ENCODE data around the gene HTT-AS.

Gene HTT-AS

GRCh38 chr4:3069661-3070199 lies 4.6 kb downstream of the HTT-AS start:
- no peak for TF ChIP-seq CTCF (IDR thresholded peaks at IDR 0.05; ENCODE audit: control insufficient read depth, extremely low read depth, insufficient read depth)
- no peak overlapping the region for H3K4me3 ChIP-seq (ENCODE audit: low read depth, low read length)
- no peak for DNase-seq (ENCODE audit: low read depth)

GRCh38 chr4:3067473-3068001 lies 6.8 kb downstream of the HTT-AS start:
- TF ChIP-seq CTCF (IDR thresholded peaks at IDR 0.05; ENCODE audit: control insufficient read depth, extremely low read depth, insufficient read depth): no peak
- no peak overlapping the region for H3K4me3 ChIP-seq (ENCODE audit: low read depth, low read length)

GRCh38 chr4:3066836-3067400 lies 7.4 kb downstream of the HTT-AS start:
- no peak for TF ChIP-seq CTCF (IDR thresholded peaks at IDR 0.05; ENCODE audit: control insufficient read depth, extremely low read depth, insufficient read depth)
- DNase-seq (ENCODE audit: low read depth): no peak
- H3K4me3 ChIP-seq (ENCODE audit: low read depth, low read length): no peak overlapping the region

More at GRCh38 chr4:3067473-3068001, 6.8 kb downstream of the HTT-AS start:
- no peak for DNase-seq (ENCODE audit: low read depth)

- TF ChIP-seq CTCF (IDR thresholded peaks at IDR 0.05; ENCODE audit: control insufficient read depth, extremely low read depth, insufficient read depth): no peak
- no peak for DNase-seq (ENCODE audit: low read depth)
- no peak overlapping the region for H3K4me3 ChIP-seq (ENCODE audit: low read depth, low read length)
Measured at GRCh38 chr4:3065551-3065950, 8.8 kb downstream of the HTT-AS start.

- no peak overlapping the region for H3K4me3 ChIP-seq (ENCODE audit: low read depth, low read length)
- DNase-seq (ENCODE audit: low read depth): no peak
- TF ChIP-seq CTCF (IDR thresholded peaks at IDR 0.05; ENCODE audit: control insufficient read depth, extremely low read depth, insufficient read depth): no peak
Measured at GRCh38 chr4:3062471-3062870, 11.9 kb downstream of the HTT-AS start.

- no peak for DNase-seq (ENCODE audit: low read depth)
- no peak for TF ChIP-seq CTCF (IDR thresholded peaks at IDR 0.05; ENCODE audit: control insufficient read depth, extremely low read depth, insufficient read depth)
- no peak overlapping the region for H3K4me3 ChIP-seq (ENCODE audit: low read depth, low read length)
Measured at GRCh38 chr4:3060946-3061345, 13.4 kb downstream of the HTT-AS start.

GRCh38 chr4:3059943-3060342 lies 14.4 kb downstream of the HTT-AS start:
- no peak overlapping the region for H3K4me3 ChIP-seq (ENCODE audit: low read depth, low read length)
- DNase-seq (ENCODE audit: low read depth): no peak
- no peak for TF ChIP-seq CTCF (IDR thresholded peaks at IDR 0.05; ENCODE audit: control insufficient read depth, extremely low read depth, insufficient read depth)
